IPS DF 6.9 (cell line): ENCODE results near the gene C17orf113.

Source experiments
- DNase-seq: peaks from one replicate; pipeline ENCODE4 v3.0.0-alpha.2; 2013; ENCODE audit warnings: low read depth, low spot score
- H3K27ac ChIP-seq: one replicate; pipeline ENCODE4 v1.5.1; 2013; ENCODE audit warnings: low read length, control low read depth
- H3K27me3 ChIP-seq: 2 replicates; pipeline ENCODE4 v1.6.1; 2013; ENCODE audit warnings: mild to moderate bottlenecking, low read length; ENCODE audit not compliant: control insufficient read depth, insufficient read depth
- H3K36me3 ChIP-seq: 2 replicates; pipeline ENCODE4 v1.6.1; 2013; ENCODE audit warnings: low read length; ENCODE audit not compliant: control insufficient read depth, insufficient read depth
- H3K4me1 ChIP-seq: 2 replicates; pipeline ENCODE4 v1.6.1; 2013; ENCODE audit warnings: low read length; ENCODE audit not compliant: control insufficient read depth, insufficient read depth
- H3K4me3 ChIP-seq: 2 replicates; pipeline ENCODE4 v1.5.1; 2013; ENCODE audit warnings: mild to moderate bottlenecking, low read length
- H3K9me3 ChIP-seq: 2 replicates; pipeline ENCODE4 v1.6.1; 2013; ENCODE audit warnings: low read length, inconsistent platforms; ENCODE audit not compliant: control insufficient read depth, insufficient read depth
- WGBS: extraction: QIAGEN DNeasy Blood & Tissue Kit; methylation state at CpG from one replicate; pipeline ENCODE4 v1.1.7; 2013; ENCODE audit warnings: mixed read lengths, missing lambda C conversion rate; ENCODE audit not compliant: insufficient read length, insufficient coverage; 5-methylcytosine and 5-hydroxymethylcytosine counted together

The C17orf113 gene

DNA sequence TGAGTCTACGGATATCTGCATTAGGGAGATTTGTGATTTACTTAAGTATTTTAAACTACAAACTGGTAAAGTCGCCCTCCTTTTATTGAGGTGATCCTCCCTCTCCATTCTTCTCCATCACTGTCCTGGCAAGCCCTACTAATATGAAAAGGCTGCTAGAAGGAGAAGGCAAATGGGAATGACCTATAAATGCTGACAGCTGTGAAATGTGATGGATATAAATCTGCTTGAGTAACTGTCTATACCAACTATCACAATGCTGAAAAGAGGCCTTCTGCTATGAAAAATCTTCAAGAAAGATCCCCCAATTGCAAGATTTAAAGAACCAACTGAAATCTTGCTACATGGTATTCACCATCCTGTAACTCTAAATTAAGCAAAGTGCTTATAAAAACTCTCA is 48.7 kb downstream of the C17orf113 start:
- H3K27ac ChIP-seq, result no peak overlapping the region
- H3K27me3 ChIP-seq, result no peaks in the 10 kb centered on the region
- DNase-seq, result no peak
- H3K4me1 ChIP-seq, result no peaks in the 10 kb centered on the region
- no CpG with 5 or more reads among the region's 2 CpGs for WGBS
- H3K9me3 ChIP-seq, result no peaks in the 10 kb centered on the region
- H3K4me3 ChIP-seq, result no peak overlapping the region
- H3K36me3 ChIP-seq, result peaks cover 19% of the 10 kb centered on the region; the same call in 1 of the 2 replicates

- H3K36me3 ChIP-seq, result peaks cover 28% of the 10 kb centered on the region; the same call in 1 of the 2 replicates
- DNase-seq, result no peak
- WGBS, result no CpG with 5 or more reads among the region's 3 CpGs
- no peak overlapping the region for H3K27ac ChIP-seq
- H3K4me3 ChIP-seq, result no peak overlapping the region
- no peaks in the 10 kb centered on the region for H3K4me1 ChIP-seq
- no peaks in the 10 kb centered on the region for H3K9me3 ChIP-seq
- no peaks in the 10 kb centered on the region for H3K27me3 ChIP-seq
Observed at GRCh38 chr17:42000413-42001133, 49.8 kb downstream of the C17orf113 start.

GRCh38 chr17:41998497-41998896 is 51.9 kb downstream of the C17orf113 start:
- Histone ChIP-seq H3K36me3 (peaks cover 34% of the 10 kb centered on the region; the same call in 1 of the 2 replicates), H3K4me3 (no peak overlapping the region), H3K27ac (no peak overlapping the region), H3K9me3 (no peaks in the 10 kb centered on the region), H3K27me3 (no peaks in the 10 kb centered on the region), H3K4me1 (no peaks in the 10 kb centered on the region)
- WGBS, result no CpG with 5 or more reads among the region's 2 CpGs
- DNase-seq, result no peak

DNA sequence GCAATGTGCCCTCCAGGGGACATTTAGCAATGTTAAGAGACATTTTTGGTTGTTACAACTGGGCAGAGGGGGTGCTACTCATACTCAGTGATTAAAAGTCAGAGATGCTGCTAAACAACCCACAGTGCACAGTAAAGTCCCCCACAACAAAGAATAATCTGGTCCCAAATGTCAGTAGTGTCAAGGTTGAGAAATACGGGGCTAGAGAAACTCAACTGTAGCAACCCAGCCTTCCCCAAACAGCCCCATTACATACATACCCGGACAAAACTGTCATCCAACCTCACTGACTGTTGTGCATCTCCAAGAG is 53.6 kb downstream of the C17orf113 start:
- Histone ChIP-seq H3K36me3 (peaks cover 32% of the 10 kb centered on the region; the same call in 1 of the 2 replicates), H3K27ac (no peak overlapping the region), H3K9me3 (no peaks in the 10 kb centered on the region), H3K4me1 (no peaks in the 10 kb centered on the region), H3K4me3 (no peak overlapping the region), H3K27me3 (no peaks in the 10 kb centered on the region)
- no CpG with 5 or more reads among the region's 2 CpGs for WGBS
- no peak for DNase-seq

GRCh38 chr17:41992576-41992975 is 57.8 kb downstream of the C17orf113 start:
- no CpG with 5 or more reads among the region's 3 CpGs for WGBS
- no peaks in the 10 kb centered on the region for H3K27me3 ChIP-seq
- no peaks in the 10 kb centered on the region for H3K9me3 ChIP-seq
- peaks cover 35% of the 10 kb centered on the region; the same call in 1 of the 2 replicates for H3K36me3 ChIP-seq
- no peak overlapping the region for H3K4me3 ChIP-seq
- DNase-seq, result no peak
- H3K27ac ChIP-seq, result no peak overlapping the region
- H3K4me1 ChIP-seq, result no peaks in the 10 kb centered on the region

DNA sequence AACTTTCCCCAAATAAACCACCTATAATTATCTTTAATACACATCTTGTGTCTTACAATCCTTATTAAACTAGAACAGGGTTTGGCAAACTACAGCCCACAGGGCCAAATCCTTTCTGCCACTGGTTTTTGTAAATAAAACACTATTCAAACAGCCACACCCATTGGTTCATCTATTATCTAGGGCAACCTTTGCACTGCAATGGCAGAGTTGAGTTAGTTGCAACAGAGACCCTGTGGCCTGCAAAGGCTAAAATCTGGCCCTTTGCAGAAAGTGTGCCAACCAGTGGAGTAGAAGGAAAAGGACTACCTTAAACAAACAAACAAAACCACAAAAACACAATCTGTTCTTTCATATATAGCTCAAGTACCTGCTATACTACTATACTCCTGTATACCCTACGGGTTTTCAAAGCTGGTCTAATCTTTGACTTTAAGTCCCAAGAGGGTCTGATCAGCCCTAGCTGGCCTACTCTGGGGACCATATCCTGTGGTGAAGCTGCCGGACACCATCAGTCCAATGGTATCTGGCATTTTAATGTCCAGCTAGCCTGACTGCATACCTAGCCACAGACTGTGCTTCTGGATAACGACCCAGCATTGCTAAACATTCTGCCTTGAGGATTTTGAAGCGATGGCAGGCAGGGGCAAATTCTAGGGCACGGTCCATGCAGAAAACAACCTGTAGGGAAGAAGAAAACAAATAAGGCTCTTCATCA is 60.5 kb downstream of the C17orf113 start:
- no peak for DNase-seq
- WGBS, result no CpG with 5 or more reads among the region's 5 CpGs
- Histone ChIP-seq H3K9me3 (no peaks in the 10 kb centered on the region), H3K4me1 (no peaks in the 10 kb centered on the region), H3K27ac (no peak overlapping the region), H3K4me3 (no peak overlapping the region), H3K27me3 (no peaks in the 10 kb centered on the region), H3K36me3 (peaks cover 24% of the 10 kb centered on the region; the same call in 1 of the 2 replicates)

DNA sequence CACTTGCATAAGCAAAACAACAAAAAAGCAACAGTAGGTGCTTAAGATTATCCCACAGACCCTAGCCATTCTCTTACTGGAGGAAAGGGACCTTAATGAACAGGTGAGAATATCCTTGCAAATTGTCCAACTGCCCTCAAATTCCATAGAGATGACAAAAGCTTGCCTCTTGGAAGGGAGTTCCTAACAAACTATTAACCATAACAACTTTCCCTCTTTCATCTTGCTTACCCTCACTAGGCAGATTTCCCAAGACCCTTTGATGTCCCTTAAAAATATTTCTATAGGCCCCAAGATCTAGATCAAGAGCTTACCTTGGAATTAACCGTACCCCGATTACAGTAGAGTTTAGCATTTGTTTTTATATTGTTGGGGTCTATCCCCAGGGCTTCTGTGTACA is 62.0 kb downstream of the C17orf113 start:
- Histone ChIP-seq H3K4me3 (no peak overlapping the region), H3K27me3 (no peaks in the 10 kb centered on the region), H3K9me3 (no peaks in the 10 kb centered on the region), H3K27ac (no peak overlapping the region), H3K36me3 (peaks cover 28% of the 10 kb centered on the region; the same call in 1 of the 2 replicates), H3K4me1 (no peaks in the 10 kb centered on the region)
- no peak for DNase-seq
- no CpG with 5 or more reads among the region's 2 CpGs for WGBS
